Measurements from ENCODE around the gene COG3.

- TF ChIP-seq POLR2AphosphoS5 (IDR thresholded peaks at IDR 0.05; ENCODE audit: low read depth), result no peak
- no peak for TF ChIP-seq CTCF (IDR thresholded peaks at IDR 0.05; ENCODE audit: insufficient read depth, low read length)
- TF ChIP-seq REST (IDR thresholded peaks at IDR 0.05; ENCODE audit: insufficient replicate concordance, low read depth), result no peak
- TF ChIP-seq SPI1 (IDR thresholded peaks at IDR 0.05; ENCODE audit: borderline replicate concordance, low read depth), result no peak
These were observed 22.9 kb downstream of the COG3 start for GRCh38 chr13:45487604-45488003.

All from HL-60 (cell line).